HG02678 (cell line): Measurements from ENCODE around the gene ASGR2.

Experiments
- ATAC-seq: cut with Tn5 transposase; IDR thresholded peaks from one replicate; pipeline ENCODE4 v1.9.1; 2021; ENCODE audit warnings: mild to moderate bottlenecking, moderate library complexity; ENCODE audit not compliant: unreplicated experiment

Gene ASGR2

DNA sequence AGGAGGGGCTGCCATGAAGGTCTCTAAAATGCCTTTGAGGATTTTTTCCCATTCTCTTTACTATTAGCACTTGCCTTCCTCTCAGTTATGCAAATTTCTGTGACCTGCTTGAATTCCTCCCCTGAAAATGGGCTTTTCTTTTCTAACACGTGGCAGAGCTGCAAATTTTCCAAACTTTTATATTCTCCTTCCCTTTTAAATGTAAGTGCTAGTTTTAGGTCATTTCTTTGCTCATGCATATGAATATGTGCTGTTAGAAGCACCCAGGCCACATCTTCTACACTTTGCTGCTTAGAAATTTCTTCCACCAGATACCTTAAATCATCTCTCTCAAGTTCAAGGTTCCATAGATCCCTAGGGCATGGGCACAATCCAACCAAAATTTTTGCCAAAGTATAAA, 46.4 kb downstream of the ASGR2 start:
- no peak for ATAC-seq

DNA sequence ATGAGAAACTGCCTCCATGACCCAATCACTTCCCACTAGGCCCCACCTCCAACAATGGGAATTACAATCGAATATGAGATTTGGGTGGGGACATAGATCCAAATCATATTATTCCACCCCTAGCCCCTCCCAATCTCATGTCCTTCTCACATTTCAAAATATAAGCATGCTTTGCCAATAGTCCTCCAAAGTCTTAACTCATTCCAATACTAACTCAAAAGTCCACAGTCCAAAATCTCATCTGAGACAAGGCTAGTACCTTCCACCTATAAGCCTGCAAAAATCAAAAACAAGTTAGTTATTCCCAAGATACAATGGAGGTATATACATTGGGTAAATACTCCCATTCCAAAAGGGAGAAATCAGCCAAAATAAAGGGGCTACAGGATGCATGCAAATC, 47.4 kb downstream of the ASGR2 start:
- no peak for ATAC-seq

DNA sequence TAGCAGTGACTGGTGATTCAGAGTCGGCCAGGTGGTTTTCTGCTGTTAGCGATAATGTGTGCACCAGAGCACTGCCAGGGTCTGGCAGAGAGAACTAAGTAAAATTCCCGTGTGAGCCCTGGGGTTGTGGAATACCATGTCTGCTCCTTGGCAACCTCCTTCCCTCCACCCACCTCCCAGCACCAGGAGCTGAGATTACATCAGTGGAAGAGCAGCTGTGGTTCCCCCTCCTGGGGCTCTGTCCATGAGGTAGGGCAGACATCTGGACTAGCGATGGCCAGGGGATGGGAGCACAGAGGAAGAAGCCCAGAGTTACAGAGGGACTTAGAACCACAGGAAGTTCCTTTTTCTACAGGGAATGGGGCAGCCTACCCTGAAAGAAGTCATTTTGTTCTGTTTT, 50.4 kb downstream of the ASGR2 start:
- ATAC-seq: no peak

DNA sequence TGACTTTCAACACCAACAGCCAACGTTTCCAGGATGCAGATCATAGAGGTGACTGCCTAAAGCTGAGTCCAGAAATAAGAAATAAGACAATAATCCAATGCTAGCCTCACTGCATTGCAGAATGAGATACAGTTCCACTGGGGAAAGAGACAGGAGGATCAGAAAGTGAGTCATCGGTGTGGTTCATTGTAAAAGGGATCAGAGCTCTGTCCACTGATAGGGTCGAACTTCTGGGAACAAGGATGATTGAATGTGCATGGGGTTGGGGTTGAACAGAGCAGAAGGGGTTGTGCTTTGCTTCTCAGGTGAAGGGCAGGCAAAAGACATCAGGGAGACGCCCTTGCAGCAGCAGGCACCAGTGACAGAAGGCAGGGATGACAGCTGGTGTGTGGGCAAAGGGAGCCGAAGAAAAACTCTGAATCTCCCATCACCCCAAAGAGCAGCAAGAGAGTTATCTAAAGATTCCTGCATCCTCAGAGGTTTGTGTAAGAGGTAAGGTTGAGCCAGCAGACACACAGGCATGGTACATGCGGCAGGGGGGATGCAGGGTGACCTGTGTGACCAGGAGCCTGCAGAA, 51.0 kb downstream of the ASGR2 start:
- no peak for ATAC-seq

DNA sequence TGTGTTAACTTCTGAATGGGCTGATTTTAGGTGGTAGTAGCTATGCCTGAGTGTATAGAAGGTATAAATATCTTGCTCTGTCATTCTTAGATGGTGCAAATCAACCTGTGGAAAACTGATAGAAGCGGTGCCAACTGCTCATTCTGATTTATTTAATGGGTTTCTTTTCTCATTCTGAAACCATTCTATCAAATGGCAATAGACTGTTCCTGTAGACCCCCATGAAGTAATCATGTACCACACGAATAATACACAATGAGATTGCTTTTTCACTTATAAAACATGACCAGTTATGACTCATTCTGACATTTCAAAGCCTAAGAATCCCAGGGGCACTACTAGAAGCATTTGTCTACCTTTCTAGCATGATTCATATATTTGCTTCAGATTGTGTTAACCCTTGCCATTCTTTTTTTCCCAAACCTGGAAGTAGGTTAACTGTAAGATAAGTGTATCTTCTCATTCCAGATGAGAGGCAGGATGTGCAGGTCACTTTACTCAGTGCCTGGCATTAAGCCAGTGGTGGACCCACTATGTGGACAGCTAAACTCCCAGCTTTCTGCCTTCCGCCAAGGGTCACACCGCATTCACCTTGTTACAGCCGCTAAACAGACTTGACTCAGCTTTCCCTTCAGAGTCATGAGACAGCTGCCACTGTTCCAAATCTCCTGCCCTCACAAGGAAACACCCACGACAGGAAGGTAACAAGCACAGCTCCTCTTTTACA, 54.3 kb downstream of the ASGR2 start:
- ATAC-seq: no peak

DNA sequence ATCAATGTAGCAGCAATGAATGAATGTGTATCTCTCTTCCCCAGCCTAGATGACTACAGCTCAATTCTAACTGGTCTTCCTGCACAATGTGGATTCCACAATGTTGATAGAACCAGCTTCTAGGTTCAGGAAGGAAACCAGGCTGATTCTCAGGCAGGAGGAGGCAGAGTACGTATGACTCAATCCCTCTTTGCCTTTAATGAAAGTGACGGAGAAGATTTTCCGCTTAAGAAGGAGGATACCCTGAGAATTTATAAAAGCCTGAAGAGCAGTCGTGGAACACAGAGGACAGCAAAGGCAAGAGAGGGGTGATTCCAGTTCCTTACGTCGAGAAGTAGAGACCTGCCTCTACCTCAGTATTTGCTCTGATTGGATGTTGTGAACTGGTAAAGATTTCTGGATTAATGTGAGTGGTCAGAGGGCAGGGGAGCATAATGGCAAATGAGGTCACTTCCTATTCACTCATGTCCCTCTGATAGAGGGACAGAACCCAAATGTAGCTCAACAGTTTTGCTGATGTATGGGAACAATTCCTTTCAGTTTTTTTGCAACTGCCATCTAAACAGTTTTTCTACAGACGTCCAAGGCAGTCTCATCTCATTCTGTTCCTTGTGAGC, 55.7 kb downstream of the ASGR2 start:
- no peak for ATAC-seq

GRCh38 chr17:7056386-7056785, 58.2 kb downstream of the ASGR2 start:
- ATAC-seq: no peak
